Measurements from ENCODE around the gene CTNNA2. TPM values are rescaled to one million over a fixed set of nuclear protein-coding genes. Genes with fewer than 3 reads are reported as not detected.

The CTNNA2 gene
- polyA plus RNA-seq, 1 of the 3 experiments (the other 2 are of a cell fraction): 0.30 TPM

DNA sequence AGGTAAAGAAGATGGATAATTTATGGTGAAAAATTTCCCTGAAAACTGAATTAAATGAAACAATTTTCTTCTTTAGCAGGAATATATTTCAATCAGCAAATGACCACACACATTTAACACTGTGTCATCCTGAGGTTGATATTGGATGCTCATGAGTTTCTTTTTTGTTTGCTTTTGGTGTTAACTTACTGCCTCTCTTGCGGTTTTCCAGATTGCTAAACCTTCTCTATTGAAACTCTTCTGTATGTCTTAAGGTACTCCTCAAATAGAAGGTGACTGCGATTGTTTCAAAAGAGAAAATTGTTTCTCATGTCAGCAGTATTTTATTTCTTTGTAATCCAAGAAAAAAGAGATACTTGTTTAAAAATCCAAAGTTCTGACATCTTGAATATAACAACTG lies 692.6 kb downstream of the CTNNA2 start:
- 24% methylated on average over 2 of the region's 2 CpGs for WGBS (ENCODE audit: low lambda C conversion rate)
- no peak overlapping the region for H3K4me3 ChIP-seq (ENCODE audit: low read depth in 2 of 2, low read length in 1 of 2)
- no peaks in the 10 kb centered on the region for H3F3A ChIP-seq (replicated peaks; ENCODE audit: insufficient read depth)
- H3K79me2 ChIP-seq (ENCODE audit: insufficient read depth): no peaks in the 10 kb centered on the region
- H3K27me3 ChIP-seq (ENCODE audit: insufficient read depth): no peaks in the 10 kb centered on the region
- ChIA-PET POLR2A (interaction anchor here (0.7 kb wide), 1 partner anchor 12 kb away, joined by 3 read pairs; no protein-coding TSS in a partner anchor), CTCF (no interaction called here)
- H3K4me1 ChIP-seq (ENCODE audit: control insufficient read depth in 1 of 2, insufficient read depth in 2 of 2, low read depth in 1 of 2, low read length in 1 of 2): no peaks in the 10 kb centered on the region
- no peak overlapping the region for H2AFZ ChIP-seq (ENCODE audit: low read depth)
- no peak overlapping the region for H3K27ac ChIP-seq (ENCODE audit: low read depth in 2 of 2, low read length in 1 of 2)
- no peak for DNase-seq
- TF ChIP-seq EZH2phosphoT487 (IDR thresholded peaks at IDR 0.05; ENCODE audit: borderline replicate concordance, low read depth) (no peak), GATA2 (CRISPR knock-in tag; IDR thresholded peaks at IDR 0.05) (no peak), FOXJ3 (CRISPR knock-in tag; IDR thresholded peaks at IDR 0.05) (no peak)
- H3K36me3 ChIP-seq (replicated peaks in 1 of 2; ENCODE audit: control insufficient read depth in 1 of 2, insufficient read depth in 2 of 2, low read length in 1 of 2): no peaks in the 10 kb centered on the region
- H3K4me2 ChIP-seq: no peak overlapping the region
- no peaks in the 10 kb centered on the region for H3K9me3 ChIP-seq
- H4K20me1 ChIP-seq (ENCODE audit: insufficient read depth): no peaks in the 10 kb centered on the region
- H3K9me2 ChIP-seq: no peaks in the 10 kb centered on the region
- H3K9ac ChIP-seq: no peak overlapping the region

DNA sequence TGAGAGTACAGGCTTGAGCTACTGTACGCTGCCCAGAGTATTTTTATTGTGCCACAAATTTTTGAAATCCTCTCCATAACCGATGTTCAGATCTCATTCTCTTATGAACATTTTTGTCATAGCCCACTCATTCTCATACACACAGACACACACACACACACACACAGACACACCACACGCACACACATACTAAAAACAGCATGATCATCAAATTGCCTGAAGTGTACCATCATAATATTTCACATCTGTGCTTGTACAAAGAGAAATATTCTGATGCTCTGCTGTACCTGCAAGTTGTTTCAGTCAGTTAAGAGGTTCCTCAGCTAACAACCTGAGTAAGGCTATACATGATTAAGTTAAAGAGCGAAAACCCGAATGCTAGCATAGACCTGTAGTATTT lies 696.6 kb downstream of the CTNNA2 start:
- Histone ChIP-seq H2AFZ (ENCODE audit: low read depth) (no peak overlapping the region), H3K36me3 (replicated peaks in 1 of 2; ENCODE audit: control insufficient read depth in 1 of 2, insufficient read depth in 2 of 2, low read length in 1 of 2) (no peaks in the 10 kb centered on the region), H3K9me3 (no peaks in the 10 kb centered on the region), H3K27me3 (ENCODE audit: insufficient read depth) (no peaks in the 10 kb centered on the region), H3F3A (replicated peaks; ENCODE audit: insufficient read depth) (no peaks in the 10 kb centered on the region), H3K9ac (no peak overlapping the region), H3K9me2 (no peaks in the 10 kb centered on the region), H3K27ac (ENCODE audit: low read depth in 2 of 2, low read length in 1 of 2) (no peak overlapping the region), H3K4me2 (no peak overlapping the region), H4K20me1 (ENCODE audit: insufficient read depth) (no peaks in the 10 kb centered on the region), H3K4me1 (ENCODE audit: control insufficient read depth in 1 of 2, insufficient read depth in 2 of 2, low read depth in 1 of 2, low read length in 1 of 2) (no peaks in the 10 kb centered on the region), H3K4me3 (ENCODE audit: low read depth in 2 of 2, low read length in 1 of 2) (no peak overlapping the region), H3K79me2 (ENCODE audit: insufficient read depth) (no peaks in the 10 kb centered on the region)
- CTCF ChIA-PET: no interaction called here
- no peak for DNase-seq
- POLR2A ChIA-PET: no interaction called here
- WGBS (ENCODE audit: low lambda C conversion rate): 50% methylated on average over 5 of the region's 5 CpGs
- TF ChIP-seq RXRA (IDR thresholded peaks at IDR 0.05; ENCODE audit: borderline replicate concordance, low read depth) (no peak), ELF1 (IDR thresholded peaks at IDR 0.05) (no peak)

DNA sequence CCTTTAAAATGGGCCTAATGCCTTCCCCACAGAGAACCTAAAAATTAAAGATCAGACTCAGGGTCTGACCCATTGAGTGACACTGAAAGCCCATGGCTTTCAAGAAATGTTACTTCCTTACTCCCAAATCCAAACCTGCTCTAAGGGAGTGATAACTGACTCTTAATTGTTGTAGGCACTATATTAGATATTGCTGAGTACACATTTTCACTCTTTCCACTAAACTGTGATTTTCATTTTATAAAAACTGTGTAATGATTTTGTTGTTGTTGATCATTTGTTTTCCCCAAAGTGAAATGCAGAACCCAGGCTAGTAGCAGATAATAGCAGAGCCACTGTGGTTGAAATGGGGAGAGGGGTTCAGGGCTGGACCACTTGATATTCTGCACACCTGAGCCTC lies 704.6 kb downstream of the CTNNA2 start:
- POLR2A ChIA-PET: no interaction called here
- Histone ChIP-seq H3K4me1 (ENCODE audit: control insufficient read depth in 1 of 2, insufficient read depth in 2 of 2, low read depth in 1 of 2, low read length in 1 of 2) (peaks cover 0 to 4% of the 10 kb centered on the region in 2 experiments; a peak in 1 of 4 replicates), H3F3A (replicated peaks; ENCODE audit: insufficient read depth) (no peaks in the 10 kb centered on the region), H3K4me2 (no peak overlapping the region), H3K36me3 (replicated peaks in 1 of 2; ENCODE audit: control insufficient read depth in 1 of 2, insufficient read depth in 2 of 2, low read length in 1 of 2) (no peaks in the 10 kb centered on the region), H3K9me3 (no peaks in the 10 kb centered on the region), H3K9me2 (no peaks in the 10 kb centered on the region), H3K27ac (ENCODE audit: low read depth in 2 of 2, low read length in 1 of 2) (no peak overlapping the region), H3K27me3 (ENCODE audit: insufficient read depth) (no peaks in the 10 kb centered on the region), H3K4me3 (ENCODE audit: low read depth in 2 of 2, low read length in 1 of 2) (no peak overlapping the region), H2AFZ (ENCODE audit: low read depth) (no peak overlapping the region), H3K9ac (no peak overlapping the region), H3K79me2 (ENCODE audit: insufficient read depth) (no peaks in the 10 kb centered on the region), H4K20me1 (ENCODE audit: insufficient read depth) (no peaks in the 10 kb centered on the region)
- TF ChIP-seq, protein P1, sequence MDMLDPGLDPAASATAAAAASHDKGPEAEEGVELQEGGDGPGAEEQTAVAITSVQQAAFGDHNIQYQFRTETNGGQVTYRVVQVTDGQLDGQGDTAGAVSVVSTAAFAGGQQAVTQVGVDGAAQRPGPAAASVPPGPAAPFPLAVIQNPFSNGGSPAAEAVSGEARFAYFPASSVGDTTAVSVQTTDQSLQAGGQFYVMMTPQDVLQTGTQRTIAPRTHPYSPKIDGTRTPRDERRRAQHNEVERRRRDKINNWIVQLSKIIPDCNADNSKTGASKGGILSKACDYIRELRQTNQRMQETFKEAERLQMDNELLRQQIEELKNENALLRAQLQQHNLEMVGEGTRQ (IDR thresholded peaks at IDR 0.05; ENCODE audit: borderline replicate concordance, low read depth, low read length): no peak
- TF ChIP-seq TEAD4 (IDR thresholded peaks at IDR 0.05; ENCODE audit: borderline replicate concordance, insufficient read depth) (no peak), SMC3 (IDR thresholded peaks at IDR 0.05; ENCODE audit: low read depth, low read length) (no peak), GABPA (IDR thresholded peaks at IDR 0.05; ENCODE audit: low read depth) (no peak), TAF1 (IDR thresholded peaks at IDR 0.05; ENCODE audit: borderline replicate concordance, low read depth, low read length) (no peak), FOSL2 (IDR thresholded peaks at IDR 0.05; ENCODE audit: borderline replicate concordance, low read depth) (no peak), MEF2A (IDR thresholded peaks at IDR 0.05; ENCODE audit: borderline replicate concordance, low read depth) (no peak), POLR2AphosphoS5 (IDR thresholded peaks at IDR 0.05; ENCODE audit: low read depth, low read length) (no peak), RFX5 (IDR thresholded peaks at IDR 0.05; ENCODE audit: low read length) (no peak), RXRA (IDR thresholded peaks at IDR 0.05; ENCODE audit: borderline replicate concordance, low read depth) (no peak), RCOR1 (IDR thresholded peaks at IDR 0.05; ENCODE audit: low read length) (no peak), TCF12 (IDR thresholded peaks at IDR 0.05) (no peak), FOXJ3 (CRISPR knock-in tag; IDR thresholded peaks at IDR 0.05) (no peak), MXI1 (IDR thresholded peaks at IDR 0.05; ENCODE audit: low read depth, low read length) (no peak)
- TF ChIP-seq, protein P2, sequence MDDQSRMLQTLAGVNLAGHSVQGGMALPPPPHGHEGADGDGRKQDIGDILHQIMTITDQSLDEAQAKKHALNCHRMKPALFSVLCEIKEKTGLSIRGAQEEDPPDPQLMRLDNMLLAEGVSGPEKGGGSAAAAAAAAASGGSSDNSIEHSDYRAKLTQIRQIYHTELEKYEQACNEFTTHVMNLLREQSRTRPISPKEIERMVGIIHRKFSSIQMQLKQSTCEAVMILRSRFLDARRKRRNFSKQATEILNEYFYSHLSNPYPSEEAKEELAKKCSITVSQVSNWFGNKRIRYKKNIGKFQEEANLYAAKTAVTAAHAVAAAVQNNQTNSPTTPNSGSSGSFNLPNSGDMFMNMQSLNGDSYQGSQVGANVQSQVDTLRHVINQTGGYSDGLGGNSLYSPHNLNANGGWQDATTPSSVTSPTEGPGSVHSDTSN (IDR thresholded peaks at IDR 0.05): no peak
- TF ChIP-seq, protein P3, sequence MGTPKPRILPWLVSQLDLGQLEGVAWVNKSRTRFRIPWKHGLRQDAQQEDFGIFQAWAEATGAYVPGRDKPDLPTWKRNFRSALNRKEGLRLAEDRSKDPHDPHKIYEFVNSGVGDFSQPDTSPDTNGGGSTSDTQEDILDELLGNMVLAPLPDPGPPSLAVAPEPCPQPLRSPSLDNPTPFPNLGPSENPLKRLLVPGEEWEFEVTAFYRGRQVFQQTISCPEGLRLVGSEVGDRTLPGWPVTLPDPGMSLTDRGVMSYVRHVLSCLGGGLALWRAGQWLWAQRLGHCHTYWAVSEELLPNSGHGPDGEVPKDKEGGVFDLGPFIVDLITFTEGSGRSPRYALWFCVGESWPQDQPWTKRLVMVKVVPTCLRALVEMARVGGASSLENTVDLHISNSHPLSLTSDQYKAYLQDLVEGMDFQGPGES (IDR thresholded peaks at IDR 0.05; ENCODE audit: low read depth, low read length): no peak
- CTCF ChIA-PET: no interaction called here
- DNase-seq: no peak

Data from SK-N-SH (cell line).